Panc1 (cell line): ENCODE data around the gene OXCT1. TPM values are rescaled to one million over a fixed set of nuclear protein-coding genes. Genes with fewer than 3 reads are reported as not detected.
"Not testable (repeated sequence)": the region's sequence is repeated elsewhere in the genome, so short reads cannot be mapped to it uniquely, and the experiment has no call there.

Experiments
- ATAC-seq: fragments of 200-7000 bp; cut with Tn5 transposase; 2 replicates; pipeline ENCODE4 v1.9.1; 2020; ENCODE audit warnings: mild to moderate bottlenecking, moderate library complexity
- BruUV-seq: library from RNA; stranded (reverse); fragments of 400-500 nt; replicated peaks from 2 replicates; lab custom pipeline; 2021; lab: Mats Ljungman, UMichigan
- CTCF ChIA-PET: fragments of 300-600 bp; sonication (Branson Sonifier 250); formaldehyde crosslinking; loops from one replicate; lab custom pipeline; 2022; ENCODE audit warnings: antibody characterized with exemption; lab: Charles Lee
- POLR2A ChIA-PET: fragments of 300-600 bp; sonication (Branson Sonifier 250); formaldehyde crosslinking; loops from one replicate; lab custom pipeline; 2022; ENCODE audit warnings: antibody characterized with exemption; lab: Charles Lee
- DNase-seq: peaks from one replicate; pipeline ENCODE4 v3.0.0-alpha.2; 2010; ENCODE audit warnings: low read depth, low spot score
- H3K27ac ChIP-seq: 2 replicates; pipeline ENCODE4 v1.5.1; 2011; ENCODE audit warnings: mild to moderate bottlenecking, low read length, inconsistent platforms
- H3K27me3 ChIP-seq: fragments of 200-500 bp; sonication (Bioruptor generic); 2 replicates; pipeline ENCODE4 v1.6.0; 2014; ENCODE audit warnings: low read length, inconsistent platforms; ENCODE audit not compliant: control insufficient read depth, insufficient read depth
- H3K36me3 ChIP-seq: fragments of 200-500 bp; sonication (Bioruptor generic); 2 replicates; pipeline ENCODE4 v1.5.1; 2014; ENCODE audit warnings: inconsistent platforms, mild to moderate bottlenecking, low read length, moderate library complexity; ENCODE audit not compliant: control insufficient read depth, insufficient read depth
- H3K4me1 ChIP-seq: 2 replicates; pipeline ENCODE4 v1.5.1; 2011; ENCODE audit warnings: inconsistent platforms, mild to moderate bottlenecking, low read length, moderate library complexity; ENCODE audit not compliant: control insufficient read depth, insufficient read depth
- H3K4me3 ChIP-seq, 2 experiments: 2 replicates each; pipeline ENCODE4 v1.5.1; 2011 to 2012; ENCODE audit warnings: low read depth in 2 of 2, low read length in 2 of 2, mild to moderate bottlenecking in 2 of 2, inconsistent platforms in 1 of 2, moderate library complexity in 1 of 2
- H3K9me3 ChIP-seq: fragments of 200-500 bp; sonication (Bioruptor generic); 2 replicates; pipeline ENCODE4 v1.5.1; 2014; ENCODE audit warnings: low read depth, mild to moderate bottlenecking, inconsistent platforms, low read length, moderate library complexity; ENCODE audit not compliant: control insufficient read depth, insufficient read depth
- POLR2AphosphoS5 ChIP-seq: IDR thresholded peaks from 2 replicates; pipeline ENCODE4 v1.6.1; 2012; ENCODE audit warnings: mild to moderate bottlenecking, low read depth, low read length, moderate library complexity
- SIN3A ChIP-seq: IDR thresholded peaks from 2 replicates; pipeline ENCODE4 v1.6.1; 2012; ENCODE audit warnings: low read depth, mild to moderate bottlenecking, low read length, moderate library complexity, borderline replicate concordance; ENCODE audit not compliant: insufficient read depth
- TCF7L2 ChIP-seq: IDR thresholded peaks from 2 replicates; pipeline ENCODE4 v1.6.1; 2011; ENCODE audit warnings: mild to moderate bottlenecking, low read depth, low read length, inconsistent platforms
- in situ Hi-C: cut with HindIII; loops from 2 replicates; pipeline ENCODE4 v1.10.0; 2016; ENCODE audit warnings: low sequenced_read_pairs, low pct_unique_long_range_greater_than_20kb
- intact Hi-C: fragments of 100-400 bp; cut with micrococcal nuclease; formaldehyde crosslinking; loops from one replicate; pipeline ENCODE4 v1.10.0; 2022; ENCODE audit not compliant: unreplicated experiment
- total RNA-seq: library from RNA; stranded (reverse); gene quantifications from one replicate; pipeline ENCODE4 v1.2.1, GENCODE V29; 2021; ENCODE audit not compliant: unreplicated experiment
- TF ChIP-seq, protein P1 (sequence below), 2 experiments: IDR thresholded peaks; 2 replicates each; pipeline ENCODE4 v1.6.1; 2011 to 2012; ENCODE audit warnings: low read depth in 2 of 2, control low read depth in 1 of 2, low read length in 1 of 2, mild to moderate bottlenecking in 1 of 2, moderate library complexity in 1 of 2; ENCODE audit not compliant: insufficient read depth in 1 of 2
- TF ChIP-seq, protein P2 (sequence below): fragments of 450-650 bp; IDR thresholded peaks from 2 replicates; pipeline ENCODE4 v1.5.1; 2017; ENCODE audit warnings: mild to moderate bottlenecking

OXCT1 gene
- total RNA-seq, 1 experiment from 2014 or later = 10.5 TPM

DNA sequence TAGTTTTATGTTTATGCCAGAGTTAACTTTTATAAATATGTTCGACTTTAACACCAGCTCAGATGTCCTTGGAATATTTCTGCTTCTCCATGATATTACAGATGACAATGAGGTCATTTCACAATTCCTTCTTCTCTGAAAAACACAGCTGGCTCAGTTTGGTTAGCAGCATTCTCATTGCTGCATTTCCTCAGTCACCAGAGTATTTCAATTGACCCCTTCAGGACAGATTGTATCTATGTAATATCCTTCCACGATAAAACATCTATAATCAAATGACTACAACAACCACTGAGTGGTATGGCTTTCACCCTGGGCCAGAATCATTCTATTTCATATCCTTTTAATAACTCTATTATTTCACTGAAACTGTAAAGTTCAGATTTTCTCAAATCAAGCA lies 148.7 kb downstream of the OXCT1 start:
- Histone ChIP-seq H3K27me3 (peaks cover 4% of the 10 kb centered on the region), H3K27ac (no peak overlapping the region), H3K36me3 (no peaks in the 10 kb centered on the region), H3K9me3 (no peaks in the 10 kb centered on the region), H3K4me3 (no peak overlapping the region), H3K4me1 (no peaks in the 10 kb centered on the region)
- in situ Hi-C loops = no loop called here
- no peak for TF ChIP-seq SIN3A
- TF ChIP-seq, protein P1, sequence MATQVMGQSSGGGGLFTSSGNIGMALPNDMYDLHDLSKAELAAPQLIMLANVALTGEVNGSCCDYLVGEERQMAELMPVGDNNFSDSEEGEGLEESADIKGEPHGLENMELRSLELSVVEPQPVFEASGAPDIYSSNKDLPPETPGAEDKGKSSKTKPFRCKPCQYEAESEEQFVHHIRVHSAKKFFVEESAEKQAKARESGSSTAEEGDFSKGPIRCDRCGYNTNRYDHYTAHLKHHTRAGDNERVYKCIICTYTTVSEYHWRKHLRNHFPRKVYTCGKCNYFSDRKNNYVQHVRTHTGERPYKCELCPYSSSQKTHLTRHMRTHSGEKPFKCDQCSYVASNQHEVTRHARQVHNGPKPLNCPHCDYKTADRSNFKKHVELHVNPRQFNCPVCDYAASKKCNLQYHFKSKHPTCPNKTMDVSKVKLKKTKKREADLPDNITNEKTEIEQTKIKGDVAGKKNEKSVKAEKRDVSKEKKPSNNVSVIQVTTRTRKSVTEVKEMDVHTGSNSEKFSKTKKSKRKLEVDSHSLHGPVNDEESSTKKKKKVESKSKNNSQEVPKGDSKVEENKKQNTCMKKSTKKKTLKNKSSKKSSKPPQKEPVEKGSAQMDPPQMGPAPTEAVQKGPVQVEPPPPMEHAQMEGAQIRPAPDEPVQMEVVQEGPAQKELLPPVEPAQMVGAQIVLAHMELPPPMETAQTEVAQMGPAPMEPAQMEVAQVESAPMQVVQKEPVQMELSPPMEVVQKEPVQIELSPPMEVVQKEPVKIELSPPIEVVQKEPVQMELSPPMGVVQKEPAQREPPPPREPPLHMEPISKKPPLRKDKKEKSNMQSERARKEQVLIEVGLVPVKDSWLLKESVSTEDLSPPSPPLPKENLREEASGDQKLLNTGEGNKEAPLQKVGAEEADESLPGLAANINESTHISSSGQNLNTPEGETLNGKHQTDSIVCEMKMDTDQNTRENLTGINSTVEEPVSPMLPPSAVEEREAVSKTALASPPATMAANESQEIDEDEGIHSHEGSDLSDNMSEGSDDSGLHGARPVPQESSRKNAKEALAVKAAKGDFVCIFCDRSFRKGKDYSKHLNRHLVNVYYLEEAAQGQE (IDR thresholded peaks at IDR 0.05; ENCODE audit: insufficient read depth in 1 of 2, low read depth in 2 of 2, low read length in 1 of 2) = no peak
- no peak for TF ChIP-seq POLR2AphosphoS5
- TF ChIP-seq TCF7L2 = no peak
- TF ChIP-seq, protein P2, sequence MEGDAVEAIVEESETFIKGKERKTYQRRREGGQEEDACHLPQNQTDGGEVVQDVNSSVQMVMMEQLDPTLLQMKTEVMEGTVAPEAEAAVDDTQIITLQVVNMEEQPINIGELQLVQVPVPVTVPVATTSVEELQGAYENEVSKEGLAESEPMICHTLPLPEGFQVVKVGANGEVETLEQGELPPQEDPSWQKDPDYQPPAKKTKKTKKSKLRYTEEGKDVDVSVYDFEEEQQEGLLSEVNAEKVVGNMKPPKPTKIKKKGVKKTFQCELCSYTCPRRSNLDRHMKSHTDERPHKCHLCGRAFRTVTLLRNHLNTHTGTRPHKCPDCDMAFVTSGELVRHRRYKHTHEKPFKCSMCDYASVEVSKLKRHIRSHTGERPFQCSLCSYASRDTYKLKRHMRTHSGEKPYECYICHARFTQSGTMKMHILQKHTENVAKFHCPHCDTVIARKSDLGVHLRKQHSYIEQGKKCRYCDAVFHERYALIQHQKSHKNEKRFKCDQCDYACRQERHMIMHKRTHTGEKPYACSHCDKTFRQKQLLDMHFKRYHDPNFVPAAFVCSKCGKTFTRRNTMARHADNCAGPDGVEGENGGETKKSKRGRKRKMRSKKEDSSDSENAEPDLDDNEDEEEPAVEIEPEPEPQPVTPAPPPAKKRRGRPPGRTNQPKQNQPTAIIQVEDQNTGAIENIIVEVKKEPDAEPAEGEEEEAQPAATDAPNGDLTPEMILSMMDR = no peak
- no peak for DNase-seq
- no TSS peak for BruUV-seq
- ChIA-PET POLR2A (no interaction called here), CTCF (no interaction called here)
- ATAC-seq = no peak
- intact Hi-C loops = no loop called here

DNA sequence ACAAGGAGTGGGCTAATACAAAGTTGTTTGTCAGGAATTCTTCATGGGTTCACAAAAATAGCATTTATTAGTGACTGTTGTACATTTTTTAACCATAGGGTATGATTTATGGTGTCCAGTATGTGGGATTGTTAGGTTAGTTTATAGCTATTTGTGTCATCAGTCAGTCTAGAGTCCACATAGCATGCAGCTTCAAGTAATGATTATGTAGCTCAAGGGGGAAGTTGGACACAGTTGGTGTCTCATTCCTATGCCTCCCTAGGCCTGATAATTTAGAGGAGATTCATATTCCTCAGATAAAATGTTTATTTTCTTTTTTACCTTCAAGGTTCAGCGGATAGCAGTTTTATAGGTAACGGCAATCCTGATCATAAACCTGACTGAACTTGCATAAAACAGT lies 153.8 kb downstream of the OXCT1 start:
- no TSS peak for BruUV-seq
- POLR2A ChIA-PET = no interaction called here
- H3K36me3 ChIP-seq = no peaks in the 10 kb centered on the region
- H3K4me3 ChIP-seq = no peak overlapping the region
- H3K27ac ChIP-seq = no peak overlapping the region
- TF ChIP-seq, protein P2 = no peak
- TF ChIP-seq, protein P1 (IDR thresholded peaks at IDR 0.05; ENCODE audit: insufficient read depth in 1 of 2, low read depth in 2 of 2, low read length in 1 of 2) = no peak
- no peak for TF ChIP-seq TCF7L2
- TF ChIP-seq SIN3A = no peak
- no peak for TF ChIP-seq POLR2AphosphoS5
- DNase-seq (no peak), ATAC-seq (no peak)
- no peaks in the 10 kb centered on the region for H3K9me3 ChIP-seq
- in situ Hi-C loops = no loop called here
- H3K27me3 ChIP-seq = no peaks in the 10 kb centered on the region; the same call in none of the 2 replicates
- no peaks in the 10 kb centered on the region for H3K4me1 ChIP-seq
- CTCF ChIA-PET = no interaction called here
- intact Hi-C loops = no loop called here

DNA sequence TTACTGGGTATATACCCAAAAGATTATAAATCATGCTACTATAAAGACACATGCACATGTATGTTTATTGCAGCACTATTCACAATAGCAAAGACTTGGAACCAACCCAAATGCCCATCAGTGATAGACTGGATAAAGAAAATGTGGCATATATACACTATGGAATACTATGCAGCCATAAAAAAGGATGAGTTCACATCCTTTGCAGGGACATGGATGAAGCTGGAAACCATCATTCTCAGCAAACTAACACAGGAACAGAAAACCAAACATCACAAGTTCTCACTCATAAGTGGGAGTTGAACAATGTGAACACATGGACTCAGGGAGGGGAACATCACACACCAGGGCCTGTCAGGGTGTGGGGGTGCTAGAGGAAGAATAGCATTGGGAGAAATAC lies 155.8 kb downstream of the OXCT1 start:
- DNase-seq, POLR2A ChIA-PET, H3K4me3 ChIP-seq, H3K4me1 ChIP-seq, ATAC-seq, intact Hi-C loops, H3K27ac ChIP-seq, H3K9me3 ChIP-seq, CTCF ChIA-PET, H3K27me3 ChIP-seq, H3K36me3 ChIP-seq, BruUV-seq, in situ Hi-C loops: not testable (repeated sequence)
